Liver (tissue), 9 donors: ENCODE results near the gene ULBP1. TPM values are rescaled to one million over a fixed set of nuclear protein-coding genes. Genes with fewer than 3 reads are reported as not detected.

ENCODE experiments used
- DNase-seq: peaks from one replicate; pipeline ENCODE4 v3.0.0-alpha.2; 2017; ENCODE audit warnings: low spot score
- H3K27ac ChIP-seq, 2 donors: one replicate each; pipeline ENCODE4 v1.7.0; 2013; ENCODE audit warnings: inconsistent platforms in 2 of 2, low read length in 2 of 2, control low read depth in 1 of 2, low read depth in 1 of 2, mild to moderate bottlenecking in 1 of 2
- H3K27me3 ChIP-seq, 4 donors: one replicate each; pipeline versions ENCODE4 v1.6.1 to v1.7.0; 2013; ENCODE audit warnings: low read length in 3 of 4, inconsistent platforms in 1 of 4, mild to moderate bottlenecking in 1 of 4, moderate library complexity in 1 of 4; ENCODE audit not compliant: control insufficient read depth in 4 of 4, insufficient read depth in 4 of 4
- H3K36me3 ChIP-seq, 4 donors: one replicate each; pipeline versions ENCODE4 v1.6.1 to v1.7.0; 2013; ENCODE audit warnings: low read length in 3 of 4, mild to moderate bottlenecking in 3 of 4, low read depth in 1 of 4, moderate library complexity in 1 of 4; ENCODE audit not compliant: control insufficient read depth in 4 of 4, insufficient read depth in 3 of 4
- H3K4me1 ChIP-seq, 4 donors: one replicate each; pipeline versions ENCODE4 v1.6.1 to v1.7.0; 2013; ENCODE audit warnings: low read length in 3 of 4, mild to moderate bottlenecking in 3 of 4, moderate library complexity in 1 of 4; ENCODE audit not compliant: control insufficient read depth in 4 of 4, insufficient read depth in 4 of 4
- H3K4me3 ChIP-seq, 3 donors: one replicate each; pipeline versions ENCODE4 v1.6.1 to v1.7.0; 2013; ENCODE audit warnings: low read length in 3 of 3, control low read depth in 1 of 3, low read depth in 1 of 3, mild to moderate bottlenecking in 1 of 3
- H3K9ac ChIP-seq, 2 donors: one replicate each; pipeline ENCODE4 v1.7.0; 2013; ENCODE audit warnings: low read length in 2 of 2, mild to moderate bottlenecking in 2 of 2, moderate library complexity in 2 of 2, control low read depth in 1 of 2, low read depth in 1 of 2
- H3K9me3 ChIP-seq, 4 donors: one replicate each; pipeline versions ENCODE4 v1.6.1 to v1.7.0; 2013; ENCODE audit warnings: low read length in 3 of 4; ENCODE audit not compliant: control insufficient read depth in 4 of 4
- EGR1 ChIP-seq, 2 donors: IDR thresholded peaks; 2 replicates each; pipeline ENCODE4 v1.6.1; 2016 to 2018; ENCODE audit warnings: antibody characterized with exemption in 2 of 2, low read depth in 2 of 2
- FOXA1 ChIP-seq: IDR thresholded peaks from 2 replicates; pipeline ENCODE4 v1.6.1; 2016; ENCODE audit warnings: antibody characterized with exemption
- FOXA2 ChIP-seq: IDR thresholded peaks from 2 replicates; pipeline ENCODE4 v1.6.1; 2016; ENCODE audit warnings: antibody characterized with exemption
- GABPA ChIP-seq, 2 donors: IDR thresholded peaks in 1 of 2; conservative IDR thresholded peaks in 1 of 2; 2 replicates each; pipeline ENCODE4 v1.6.1; 2016; ENCODE audit warnings: antibody characterized with exemption in 2 of 2, mild to moderate bottlenecking in 1 of 2, moderate library complexity in 1 of 2
- HNF4A ChIP-seq, 2 donors: conservative IDR thresholded peaks; 2 replicates each; pipeline ENCODE4 v1.6.1; 2016; ENCODE audit warnings: antibody characterized with exemption in 2 of 2, mild to moderate bottlenecking in 2 of 2
- HNF4G ChIP-seq: IDR thresholded peaks from 2 replicates; pipeline ENCODE4 v1.6.1; 2016; ENCODE audit warnings: antibody characterized with exemption
- JUND ChIP-seq, 2 donors: IDR thresholded peaks; 2 replicates each; pipeline ENCODE4 v1.6.1; 2016; ENCODE audit warnings: antibody characterized with exemption in 2 of 2
- NR2F2 ChIP-seq: IDR thresholded peaks from 2 replicates; pipeline ENCODE4 v1.6.1; 2016; ENCODE audit warnings: antibody characterized with exemption
- RAD21 ChIP-seq, 2 donors: IDR thresholded peaks; 2 replicates each; pipeline ENCODE4 v1.6.1; 2016; ENCODE audit warnings: antibody characterized with exemption in 2 of 2, mild to moderate bottlenecking in 2 of 2
- REST ChIP-seq: IDR thresholded peaks from 2 replicates; pipeline ENCODE4 v1.6.1; 2016; ENCODE audit warnings: antibody characterized with exemption, mild to moderate bottlenecking
- RXRA ChIP-seq, 2 donors: IDR thresholded peaks; 2 replicates each; pipeline ENCODE4 v1.6.1; 2017 to 2018; ENCODE audit warnings: antibody characterized with exemption in 2 of 2, mild to moderate bottlenecking in 1 of 2
- SP1 ChIP-seq: IDR thresholded peaks from 2 replicates; pipeline ENCODE4 v1.6.1; 2018; ENCODE audit warnings: antibody characterized with exemption, mild to moderate bottlenecking
- TAF1 ChIP-seq: conservative IDR thresholded peaks from 2 replicates; pipeline ENCODE4 v1.6.1; 2016; ENCODE audit warnings: antibody characterized with exemption, mild to moderate bottlenecking
- YY1 ChIP-seq: IDR thresholded peaks from 2 replicates; pipeline ENCODE4 v1.6.1; 2016; ENCODE audit warnings: antibody characterized with exemption, mild to moderate bottlenecking
- whole genome bisulfite sequencing: extraction: QIAGEN DNeasy Blood & Tissue Kit; methylation state at CpG from one replicate; pipeline ENCODE4 v1.1.7; 2013; 5-methylcytosine and 5-hydroxymethylcytosine counted together
- polyA plus RNA-seq, 2 donors: library from polyadenylated mRNA; stranded (reverse) in 1 of 2; unstranded in 1 of 2; fragments of 200-250 nt in 1 of 2; fragments of >200 nt in 1 of 2; fragmentation: Nextera tagmentation in 1 of 2; extraction: Ambion mirVana in 1 of 2; gene quantifications; one replicate each; pipeline versions ENCODE4 v1.2.1 to v1.2.3, GENCODE V29; 2013 to 2015
- total RNA-seq, 2 donors: library from RNA; depleted of rRNA; stranded (reverse); fragments of >200 nt; gene quantifications; one replicate each; pipeline ENCODE4 v1.2.3, GENCODE V29; 2014
- TF ChIP-seq, protein P1 (sequence below): IDR thresholded peaks from 2 replicates; pipeline ENCODE4 v1.6.1; 2016; ENCODE audit warnings: antibody characterized with exemption
- TF ChIP-seq, protein P2 (sequence below): IDR thresholded peaks from 2 replicates; pipeline ENCODE4 v1.6.1; 2016; ENCODE audit warnings: antibody characterized with exemption
- TF ChIP-seq, protein P3 (sequence below): fragments of 150-350 bp; IDR thresholded peaks from 2 replicates; pipeline ENCODE4 v1.5.1; 2017; ENCODE audit warnings: improper control_type of control experiment, low read depth, low read length; ENCODE audit not compliant: missing input control
- TF ChIP-seq, protein P4 (sequence below): IDR thresholded peaks from 2 replicates; pipeline ENCODE4 v1.6.1; 2016; ENCODE audit warnings: antibody characterized with exemption
- donor health status: healthy.
- donor health status: healthy.
- donor health status: healthy.
- donor health status: healthy.
- donor health status: healthy.

ULBP1 gene
- total and polyA plus RNA-seq, 4 donors, result under 0.01 to 0.05 (median 0.03) TPM; not detected in 1

GRCh38 chr6:149988550-149989346 lies 25.0 kb downstream of the ULBP1 start:
- no peak overlapping the region for H3K4me3 ChIP-seq
- H3K4me1 ChIP-seq, result peaks cover 0 to 16% (median 9%) of the 10 kb centered on the region in 4 donors
- peaks cover 5 to 36% (median 19%) of the 10 kb centered on the region in 4 donors for H3K27me3 ChIP-seq
- H3K27ac ChIP-seq, result no peak overlapping the region
- no peak for DNase-seq
- 9% methylated on average over 17 of the region's 17 CpGs for WGBS
- no peaks in the 10 kb centered on the region for H3K36me3 ChIP-seq
- no peak for TF ChIP-seq FOXA2
- peaks cover 0 to 7% (median 4%) of the 10 kb centered on the region in 4 donors for H3K9me3 ChIP-seq
- H3K9ac ChIP-seq, result no peak overlapping the region

DNA sequence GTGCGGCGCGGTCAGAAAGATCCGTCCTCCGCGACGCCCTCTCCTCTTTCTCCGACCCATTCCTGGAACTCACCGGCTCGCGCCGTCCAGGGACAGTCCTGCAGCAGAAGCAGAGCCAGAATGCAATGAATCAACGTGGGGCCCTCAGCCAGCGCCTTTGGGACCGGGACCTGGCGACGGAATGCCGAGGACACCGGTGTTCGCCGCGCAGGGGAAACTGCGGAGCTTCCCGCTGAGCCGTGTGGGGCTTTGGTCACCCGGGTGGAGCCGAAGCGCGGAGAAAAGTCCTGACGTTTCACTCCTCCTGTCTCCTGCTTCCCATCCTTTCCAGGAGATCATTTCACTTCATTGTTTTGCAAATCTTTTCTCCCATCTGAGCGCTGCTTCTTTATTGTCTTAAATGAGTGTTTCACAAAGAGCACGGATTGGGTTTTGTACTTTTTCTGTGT lies 26.5 kb downstream of the ULBP1 start:
- no peak for DNase-seq
- no peak overlapping the region for H3K27ac ChIP-seq
- no peak overlapping the region for H3K9ac ChIP-seq
- 4% methylated on average over 32 of the region's 32 CpGs for WGBS
- H3K4me3 ChIP-seq, result peak overlapping the region in 1 of 3 donors; percentile 41
- peaks cover 0 to 31% (median 18%) of the 10 kb centered on the region in 4 donors for H3K27me3 ChIP-seq
- peaks cover 0 to 7% (median 4%) of the 10 kb centered on the region in 4 donors for H3K9me3 ChIP-seq
- no peaks in the 10 kb centered on the region for H3K36me3 ChIP-seq
- H3K4me1 ChIP-seq, result peaks cover 0 to 16% (median 9%) of the 10 kb centered on the region in 4 donors
- TF ChIP-seq, protein P1, sequence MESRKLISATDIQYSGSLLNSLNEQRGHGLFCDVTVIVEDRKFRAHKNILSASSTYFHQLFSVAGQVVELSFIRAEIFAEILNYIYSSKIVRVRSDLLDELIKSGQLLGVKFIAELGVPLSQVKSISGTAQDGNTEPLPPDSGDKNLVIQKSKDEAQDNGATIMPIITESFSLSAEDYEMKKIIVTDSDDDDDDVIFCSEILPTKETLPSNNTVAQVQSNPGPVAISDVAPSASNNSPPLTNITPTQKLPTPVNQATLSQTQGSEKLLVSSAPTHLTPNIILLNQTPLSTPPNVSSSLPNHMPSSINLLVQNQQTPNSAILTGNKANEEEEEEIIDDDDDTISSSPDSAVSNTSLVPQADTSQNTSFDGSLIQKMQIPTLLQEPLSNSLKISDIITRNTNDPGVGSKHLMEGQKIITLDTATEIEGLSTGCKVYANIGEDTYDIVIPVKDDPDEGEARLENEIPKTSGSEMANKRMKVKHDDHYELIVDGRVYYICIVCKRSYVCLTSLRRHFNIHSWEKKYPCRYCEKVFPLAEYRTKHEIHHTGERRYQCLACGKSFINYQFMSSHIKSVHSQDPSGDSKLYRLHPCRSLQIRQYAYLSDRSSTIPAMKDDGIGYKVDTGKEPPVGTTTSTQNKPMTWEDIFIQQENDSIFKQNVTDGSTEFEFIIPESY, result no peak
- TF ChIP-seq GABPA (IDR thresholded peaks at IDR 0.05 in 1 of 2, conservative IDR thresholded peaks at IDR 0.05 in 1 of 2) (no peak), YY1 (no peak), RXRA (IDR thresholded peaks at IDR 0.05) (no peak), REST (no peak), NR2F2 (no peak), EGR1 (IDR thresholded peaks at IDR 0.05; ENCODE audit: low read depth in 2 of 2) (no peak), RAD21 (IDR thresholded peaks at IDR 0.05) (no peak), TAF1 (no peak), JUND (IDR thresholded peaks at IDR 0.05) (no peak), HNF4G (no peak), FOXA2 (no peak), HNF4A (conservative IDR thresholded peaks at IDR 0.05) (no peak), SP1 (no peak), FOXA1 (no peak)
- TF ChIP-seq, protein P2, sequence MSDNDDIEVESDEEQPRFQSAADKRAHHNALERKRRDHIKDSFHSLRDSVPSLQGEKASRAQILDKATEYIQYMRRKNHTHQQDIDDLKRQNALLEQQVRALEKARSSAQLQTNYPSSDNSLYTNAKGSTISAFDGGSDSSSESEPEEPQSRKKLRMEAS, result no peak
- TF ChIP-seq, protein P3, sequence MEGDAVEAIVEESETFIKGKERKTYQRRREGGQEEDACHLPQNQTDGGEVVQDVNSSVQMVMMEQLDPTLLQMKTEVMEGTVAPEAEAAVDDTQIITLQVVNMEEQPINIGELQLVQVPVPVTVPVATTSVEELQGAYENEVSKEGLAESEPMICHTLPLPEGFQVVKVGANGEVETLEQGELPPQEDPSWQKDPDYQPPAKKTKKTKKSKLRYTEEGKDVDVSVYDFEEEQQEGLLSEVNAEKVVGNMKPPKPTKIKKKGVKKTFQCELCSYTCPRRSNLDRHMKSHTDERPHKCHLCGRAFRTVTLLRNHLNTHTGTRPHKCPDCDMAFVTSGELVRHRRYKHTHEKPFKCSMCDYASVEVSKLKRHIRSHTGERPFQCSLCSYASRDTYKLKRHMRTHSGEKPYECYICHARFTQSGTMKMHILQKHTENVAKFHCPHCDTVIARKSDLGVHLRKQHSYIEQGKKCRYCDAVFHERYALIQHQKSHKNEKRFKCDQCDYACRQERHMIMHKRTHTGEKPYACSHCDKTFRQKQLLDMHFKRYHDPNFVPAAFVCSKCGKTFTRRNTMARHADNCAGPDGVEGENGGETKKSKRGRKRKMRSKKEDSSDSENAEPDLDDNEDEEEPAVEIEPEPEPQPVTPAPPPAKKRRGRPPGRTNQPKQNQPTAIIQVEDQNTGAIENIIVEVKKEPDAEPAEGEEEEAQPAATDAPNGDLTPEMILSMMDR, result no peak
- TF ChIP-seq, protein P4, sequence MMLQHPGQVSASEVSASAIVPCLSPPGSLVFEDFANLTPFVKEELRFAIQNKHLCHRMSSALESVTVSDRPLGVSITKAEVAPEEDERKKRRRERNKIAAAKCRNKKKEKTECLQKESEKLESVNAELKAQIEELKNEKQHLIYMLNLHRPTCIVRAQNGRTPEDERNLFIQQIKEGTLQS, result no peak
